B cell (primary cell): ENCODE results near the gene NFASC. TPM values are rescaled to one million over a fixed set of nuclear protein-coding genes. Genes with fewer than 3 reads are reported as not detected.

ENCODE experiments used
- ATAC-seq: fragments of 200-7000 bp; cut with Tn5 transposase; one replicate; pipeline ENCODE4 v1.10.0; 2021; ENCODE audit warnings: low read depth, mild to moderate bottlenecking, moderate number of reproducible peaks, moderate library complexity
- CTCF ChIA-PET: fragments of 350-600 bp; sonication (Branson Sonifier 250); formaldehyde crosslinking; loops from one replicate; lab custom pipeline; 2021; ENCODE audit warnings: antibody characterized with exemption, inconsistent platforms; lab: Charles Lee
- POLR2A ChIA-PET: fragments of 350-600 bp; sonication (Branson Sonifier 250); formaldehyde crosslinking; loops from one replicate; lab custom pipeline; 2021; ENCODE audit warnings: antibody characterized with exemption; lab: Charles Lee
- DNase-seq: peaks from one replicate; pipeline ENCODE4 v3.0.0; 2013
- H2AFZ ChIP-seq: 2 replicates; pipeline ENCODE4 v1.6.1; 2012; ENCODE audit warnings: mild to moderate bottlenecking, low read depth, low read length; ENCODE audit not compliant: insufficient read depth, poor library complexity, severe bottlenecking
- H3K27ac ChIP-seq, 2 donors: 1 replicate in 1 of 2; 2 replicates in 1 of 2; pipeline ENCODE4 v1.5.1; 2012 to 2013; ENCODE audit warnings: low read length in 2 of 2, mild to moderate bottlenecking in 2 of 2, moderate library complexity in 1 of 2
- H3K27me3 ChIP-seq, 4 experiments: fragments of 200-600 bp in 1 of 4; sonication (generic) in 1 of 4; replicated peaks in 1 of 4; 1 replicate in 2 of 4; 2 replicates in 2 of 4; pipeline versions ENCODE4 v1.6.1 to v1.7.0; 2013 to 2016; ENCODE audit warnings: low read length in 3 of 4, mild to moderate bottlenecking in 2 of 4, mixed read lengths in 1 of 4, moderate library complexity in 1 of 4; ENCODE audit not compliant: insufficient read depth in 4 of 4, control insufficient read depth in 3 of 4; ENCODE audit errors: control extremely low read depth in 1 of 4
- H3K36me3 ChIP-seq, 2 experiments: replicated peaks in 1 of 2; 1 replicate in 1 of 2; 2 replicates in 1 of 2; pipeline versions ENCODE4 v1.6.1 to v1.7.1; 2013; ENCODE audit warnings: low read length in 1 of 2; ENCODE audit not compliant: insufficient read depth in 2 of 2, control insufficient read depth in 1 of 2; ENCODE audit errors: control extremely low read depth in 1 of 2, extremely low read depth in 1 of 2
- H3K4me1 ChIP-seq, 2 donors: fragments of 200-600 bp in 1 of 2; sonication (generic) in 1 of 2; 1 replicate in 1 of 2; 2 replicates in 1 of 2; pipeline versions ENCODE4 v1.5.1 to v1.6.1; 2013 to 2017; ENCODE audit warnings: low read length in 2 of 2; ENCODE audit not compliant: control insufficient read depth in 2 of 2, insufficient read depth in 2 of 2
- H3K4me2 ChIP-seq: replicated peaks from 2 replicates; pipeline ENCODE3; 2012; ENCODE audit warnings: mild to moderate bottlenecking, low read depth, low read length; ENCODE audit not compliant: poor library complexity, severe bottlenecking
- H3K4me3 ChIP-seq, 5 experiments: fragments of 200-600 bp in 1 of 5; sonication (generic) in 1 of 5; 1 replicate in 3 of 5; 2 replicates in 2 of 5; pipeline versions ENCODE4 v1.5.1 to v1.7.0; 2011 to 2016; ENCODE audit warnings: low read length in 4 of 5, mild to moderate bottlenecking in 4 of 5, low read depth in 2 of 5, control low read depth in 1 of 5, moderate library complexity in 1 of 5; ENCODE audit not compliant: insufficient read depth in 1 of 5; ENCODE audit errors: control extremely low read depth in 1 of 5, extremely low read depth in 1 of 5
- H3K79me2 ChIP-seq: fragments of 200-600 bp; sonication (generic); one replicate; pipeline ENCODE4 v1.6.0; 2016; ENCODE audit warnings: low read length; ENCODE audit not compliant: control insufficient read depth, insufficient read depth
- H3K9ac ChIP-seq: fragments of 200-600 bp; sonication (generic); 2 replicates; pipeline ENCODE4 v1.6.1; 2017; ENCODE audit warnings: mild to moderate bottlenecking, low read length, moderate library complexity
- H3K9me3 ChIP-seq, 3 donors: one replicate each; pipeline versions ENCODE4 v1.6.1 to v1.7.1; 2013; ENCODE audit warnings: low read length in 2 of 3; ENCODE audit not compliant: control insufficient read depth in 2 of 3, insufficient read depth in 1 of 3; ENCODE audit errors: control extremely low read depth in 1 of 3
- H4K20me1 ChIP-seq: 2 replicates; pipeline ENCODE4 v1.6.0; 2012; ENCODE audit warnings: mild to moderate bottlenecking, low read length; ENCODE audit not compliant: insufficient read depth, control insufficient read depth, poor library complexity, severe bottlenecking
- H3K27ac Mint-ChIP-seq: one replicate; pipeline ENCODE4 v1.8.0; 2021; ENCODE audit warnings: mixed read lengths
- H3K27me3 Mint-ChIP-seq: one replicate; pipeline ENCODE4 v1.8.0; 2021; ENCODE audit warnings: mixed read lengths
- H3K4me1 Mint-ChIP-seq: one replicate; pipeline ENCODE4 v1.8.0; 2021; ENCODE audit warnings: mixed read lengths
- H3K4me3 Mint-ChIP-seq: one replicate; pipeline ENCODE4 v1.8.0; 2021; ENCODE audit warnings: mixed read lengths
- H3K9me3 Mint-ChIP-seq: one replicate; pipeline ENCODE4 v1.8.0; 2022; ENCODE audit warnings: mixed read lengths; ENCODE audit not compliant: insufficient read depth
- EZH2 ChIP-seq: IDR thresholded peaks from 2 replicates; pipeline ENCODE4 v1.6.1; 2012; ENCODE audit warnings: borderline replicate concordance, low read depth, mild to moderate bottlenecking, moderate library complexity, low read length; ENCODE audit not compliant: insufficient read depth, poor library complexity, severe bottlenecking
- WGBS: methylation state at CpG from one replicate; pipeline ENCODE4 v1.1.5; 2013; ENCODE audit warnings: missing lambda C conversion rate; ENCODE audit not compliant: insufficient coverage; 5-methylcytosine and 5-hydroxymethylcytosine counted together
- intact Hi-C: fragments of 100-400 bp; cut with micrococcal nuclease; formaldehyde crosslinking; loops from one replicate; pipeline ENCODE4 v1.10.0; 2022
- polyA plus RNA-seq: library from polyadenylated mRNA; depleted of rRNA; stranded (reverse); fragments of >200 nt; gene quantifications from 2 replicates; pipeline ENCODE4 v1.2.3, GENCODE V29; 2012
- total RNA-seq, 2 donors: library from RNA; stranded (reverse); fragments of 120-200 nt in 1 of 2; gene quantifications; 1 replicate in 1 of 2; 2 replicates in 1 of 2; pipeline versions ENCODE4 v1.2.3 to v1.2.4, GENCODE V29; 2013 to 2022
- TF ChIP-seq, protein P1 (sequence below): fragments of 200-600 bp; IDR thresholded peaks from one replicate; pipeline ENCODE4 v1.8.0; 2022; ENCODE audit warnings: antibody characterized with exemption, mild to moderate bottlenecking

The NFASC gene
- total and polyA plus RNA-seq, 2 donors (not counting 1 experiment from before 2014, with no cell fraction given), result 0.06 to 0.39 TPM

DNA sequence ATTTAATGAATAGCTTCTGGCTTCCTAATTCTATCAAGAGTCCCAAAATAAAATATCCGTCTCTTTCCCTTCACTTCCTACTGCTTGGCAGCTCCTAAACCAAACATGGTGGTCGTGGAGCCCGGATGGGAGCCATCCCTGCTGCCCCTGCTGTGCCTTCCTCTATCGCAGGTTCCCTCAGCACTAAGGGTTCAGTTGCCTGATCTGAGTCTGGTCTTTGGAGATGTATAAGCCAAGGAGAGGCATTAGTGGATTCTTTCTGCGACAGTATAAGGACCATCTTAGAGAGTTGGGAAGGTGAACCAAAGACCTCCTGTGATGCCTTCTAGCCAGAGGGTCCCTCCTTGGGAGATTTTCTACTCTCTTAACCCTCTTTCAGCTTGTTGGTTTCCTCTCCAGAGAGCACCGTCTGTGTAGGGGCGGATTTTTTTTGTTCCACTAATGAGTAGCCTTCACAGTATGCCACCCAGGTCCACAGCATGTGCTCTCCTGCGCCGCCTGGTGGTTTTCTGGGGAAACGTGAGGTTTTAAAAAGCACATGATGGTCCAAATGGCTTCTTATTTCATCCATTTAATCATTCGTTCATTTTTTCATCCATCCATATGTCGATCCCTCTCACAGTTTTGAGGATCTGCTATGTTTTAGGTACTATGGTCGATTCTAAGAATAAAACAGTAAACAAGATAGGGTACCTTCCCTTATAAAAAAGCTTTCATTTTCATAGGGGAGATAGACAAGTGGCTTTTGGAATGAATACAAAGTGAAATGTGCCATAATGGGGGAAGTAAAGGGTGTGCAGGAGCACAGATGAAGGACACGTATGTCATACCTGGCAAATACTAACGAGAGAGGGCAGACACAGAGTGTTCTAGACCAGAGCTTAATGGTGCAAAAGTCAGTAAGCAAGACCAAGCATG, 71.0 kb downstream of the NFASC start:
- peaks cover 0 to 7% of the 10 kb centered on the region in 2 donors for H3K4me1 ChIP-seq
- H3K79me2 ChIP-seq, result no peaks in the 10 kb centered on the region
- no peak overlapping the region for H3K27ac ChIP-seq
- no peak overlapping the region for H3K9ac ChIP-seq
- TF ChIP-seq EZH2, result no peak
- TF ChIP-seq, protein P1, sequence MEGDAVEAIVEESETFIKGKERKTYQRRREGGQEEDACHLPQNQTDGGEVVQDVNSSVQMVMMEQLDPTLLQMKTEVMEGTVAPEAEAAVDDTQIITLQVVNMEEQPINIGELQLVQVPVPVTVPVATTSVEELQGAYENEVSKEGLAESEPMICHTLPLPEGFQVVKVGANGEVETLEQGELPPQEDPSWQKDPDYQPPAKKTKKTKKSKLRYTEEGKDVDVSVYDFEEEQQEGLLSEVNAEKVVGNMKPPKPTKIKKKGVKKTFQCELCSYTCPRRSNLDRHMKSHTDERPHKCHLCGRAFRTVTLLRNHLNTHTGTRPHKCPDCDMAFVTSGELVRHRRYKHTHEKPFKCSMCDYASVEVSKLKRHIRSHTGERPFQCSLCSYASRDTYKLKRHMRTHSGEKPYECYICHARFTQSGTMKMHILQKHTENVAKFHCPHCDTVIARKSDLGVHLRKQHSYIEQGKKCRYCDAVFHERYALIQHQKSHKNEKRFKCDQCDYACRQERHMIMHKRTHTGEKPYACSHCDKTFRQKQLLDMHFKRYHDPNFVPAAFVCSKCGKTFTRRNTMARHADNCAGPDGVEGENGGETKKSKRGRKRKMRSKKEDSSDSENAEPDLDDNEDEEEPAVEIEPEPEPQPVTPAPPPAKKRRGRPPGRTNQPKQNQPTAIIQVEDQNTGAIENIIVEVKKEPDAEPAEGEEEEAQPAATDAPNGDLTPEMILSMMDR, result peak; percentile 81
- ChIA-PET CTCF (interaction anchor here (0.5 to 1.7 kb wide), 9 partner anchors 11 to 153 kb away, joined by 3 to 9 read pairs (median 3); no protein-coding TSS in a partner anchor), POLR2A (no interaction called here)
- peaks cover 0 to 25% (median under 1%) of the 10 kb centered on the region in 4 experiments for H3K27me3 ChIP-seq
- no peaks in the 10 kb centered on the region for H3K36me3 ChIP-seq
- no peak overlapping the region for H3K27ac Mint-ChIP-seq
- peaks cover 3% of the 10 kb centered on the region for H3K4me1 Mint-ChIP-seq
- H2AFZ ChIP-seq, result no peak overlapping the region
- H3K4me3 ChIP-seq, result no peak overlapping the region
- no peaks in the 10 kb centered on the region for H3K9me3 ChIP-seq
- no peaks in the 10 kb centered on the region for H3K9me3 Mint-ChIP-seq
- H3K4me2 ChIP-seq, result no peak overlapping the region
- DNase-seq, result peak; percentile 58
- intact Hi-C loops, result loop anchor here (2.0 kb wide), 1 partner anchor 115 kb away; no protein-coding TSS in a partner anchor
- ATAC-seq, result peak; percentile 24
- WGBS, result 77% methylated on average over 5 of the region's 15 CpGs
- H3K27me3 Mint-ChIP-seq, result peaks cover 6% of the 10 kb centered on the region
- H3K4me3 Mint-ChIP-seq, result no peak overlapping the region
- no peaks in the 10 kb centered on the region for H4K20me1 ChIP-seq

DNA sequence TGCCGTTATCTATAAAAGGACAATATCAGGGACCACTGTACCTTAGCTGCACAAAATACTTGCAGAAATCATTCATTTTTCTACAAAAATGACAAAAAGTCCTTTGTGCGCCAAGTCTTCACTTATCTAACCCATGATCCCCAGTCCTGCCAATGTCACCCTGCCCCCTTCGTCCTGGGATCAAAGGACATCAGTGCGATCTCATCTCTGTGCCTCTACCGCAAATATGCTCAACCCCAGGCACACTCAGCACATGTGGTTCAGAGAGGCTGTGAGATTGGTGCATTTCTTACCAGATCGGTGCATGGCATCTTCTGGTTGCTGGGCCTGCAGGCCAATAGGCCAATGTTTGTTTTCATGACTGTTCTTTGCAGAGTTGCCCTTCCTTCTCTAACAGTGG, 72.8 kb downstream of the NFASC start:
- intact Hi-C loops, result no loop called here
- H3K4me3 Mint-ChIP-seq, result no peak overlapping the region
- CTCF ChIA-PET, result interaction anchor here (0.6 kb wide), 1 partner anchor 80 kb away, joined by 5 read pairs; no protein-coding TSS in a partner anchor

More for the DNA sequence above, 72.8 kb downstream of the NFASC start:
- Mint-ChIP-seq H3K27me3 (peaks cover 5% of the 10 kb centered on the region), H3K4me1 (peaks cover 3% of the 10 kb centered on the region), H3K27ac (no peak overlapping the region), H3K9me3 (no peaks in the 10 kb centered on the region)
- H3K79me2 ChIP-seq, result no peaks in the 10 kb centered on the region
- H3K4me3 ChIP-seq, result no peak overlapping the region
- no peak overlapping the region for H2AFZ ChIP-seq
- POLR2A ChIA-PET, result no interaction called here
- no peak for TF ChIP-seq EZH2
- TF ChIP-seq, protein P1, result no peak
- WGBS, result 100% methylated on average over 3 of the region's 6 CpGs
- no peaks in the 10 kb centered on the region for H3K9me3 ChIP-seq
- H3K9ac ChIP-seq, result no peak overlapping the region
- DNase-seq (no peak), ATAC-seq (no peak)
- peaks cover 0 to 7% of the 10 kb centered on the region in 2 donors for H3K4me1 ChIP-seq
- H4K20me1 ChIP-seq, result no peaks in the 10 kb centered on the region
- no peak overlapping the region for H3K27ac ChIP-seq
- no peak overlapping the region for H3K4me2 ChIP-seq
- peaks cover 0 to 21% (median 2%) of the 10 kb centered on the region in 4 experiments for H3K27me3 ChIP-seq
- no peaks in the 10 kb centered on the region for H3K36me3 ChIP-seq
